PC-9 (cell line): ENCODE results near the gene DGCR6L.
"Not testable (repeated sequence)": the region's sequence is repeated elsewhere in the genome, so short reads cannot be mapped to it uniquely, and the experiment has no call there.

Experiments used
- CTCF ChIP-seq: fragments of 200-600 bp; sonication (generic); conservative IDR thresholded peaks from 2 replicates; pipeline ENCODE4 v1.6.1; 2017; ENCODE audit warnings: mixed run types, antibody characterized with exemption, mild to moderate bottlenecking, moderate library complexity
- EZH2 ChIP-seq: fragments of 200-600 bp; sonication (generic); IDR thresholded peaks from 2 replicates; pipeline ENCODE4 v1.8.0; 2017; ENCODE audit warnings: antibody characterized with exemption, low read depth

GRCh38 chr22:20307448-20308447 is 12.1 kb downstream of the DGCR6L start:
- not testable (repeated sequence) for TF ChIP-seq EZH2, CTCF
